Measurements from ENCODE around the gene RBM20.

- no peak for TF ChIP-seq EZH2phosphoT487 (IDR thresholded peaks at IDR 0.05; ENCODE audit: insufficient read depth, low read depth)
- TF ChIP-seq EZH2 (IDR thresholded peaks at IDR 0.05; ENCODE audit: insufficient read depth, poor library complexity, severe bottlenecking) = no peak
Observed at GRCh38 chr10:110762849-110763211, 118.7 kb downstream of the RBM20 start.
